Gastrocnemius medialis (tissue), 4 donors: ENCODE data around the gene ZNF681. TPM values are rescaled to one million over a fixed set of nuclear protein-coding genes. Genes with fewer than 3 reads are reported as not detected.

ENCODE experiments used
- ATAC-seq, 2 donors: fragments of 150-250 bp; one replicate each; pipeline ENCODE4 v1.9.1; 2016
- DNase-seq, 2 donors: peaks; one replicate each; pipeline ENCODE4 v3.0.0-alpha.2; 2019
- H3K27ac ChIP-seq, 4 donors: fragments of 200-600 bp; sonication (generic); 1 replicate in 1 of 4; 2 replicates in 3 of 4; pipeline ENCODE4 v1.5.1; 2016 to 2018; ENCODE audit warnings: mild to moderate bottlenecking in 2 of 4, moderate library complexity in 1 of 4
- H3K27me3 ChIP-seq, 3 donors: fragments of 200-600 bp; sonication (generic) in 2 of 3; 1 replicate in 1 of 3; 2 replicates in 2 of 3; pipeline versions ENCODE4 v1.5.1 to v1.6.0; 2016 to 2019; ENCODE audit warnings: mild to moderate bottlenecking in 1 of 3, moderate library complexity in 1 of 3
- H3K36me3 ChIP-seq, 2 donors: fragments of 200-600 bp; sonication (generic) in 1 of 2; one replicate each; pipeline ENCODE4 v1.5.1; 2017 to 2018
- H3K4me1 ChIP-seq, 2 donors: fragments of 200-600 bp; sonication (generic) in 1 of 2; one replicate each; pipeline ENCODE4 v1.5.1; 2016 to 2017; ENCODE audit warnings: mild to moderate bottlenecking in 2 of 2
- H3K4me3 ChIP-seq, 4 donors: fragments of 200-600 bp; sonication (generic) in 3 of 4; 1 replicate in 1 of 4; 2 replicates in 3 of 4; pipeline ENCODE4 v1.5.1; 2016 to 2019; ENCODE audit warnings: mild to moderate bottlenecking in 2 of 4
- H3K9me3 ChIP-seq, 3 donors: fragments of 200-600 bp; sonication (generic) in 2 of 3; 1 replicate in 1 of 3; 2 replicates in 2 of 3; pipeline ENCODE4 v1.5.1; 2016 to 2019
- POLR2A ChIP-seq, 2 donors: fragments of 450-650 bp; IDR thresholded peaks; one replicate each; pipeline ENCODE4 v1.6.1; 2017; ENCODE audit warnings: antibody characterized with exemption in 2 of 2, mild to moderate bottlenecking in 2 of 2, moderate library complexity in 2 of 2
- in situ Hi-C, 4 donors: fragments of 200-750 bp; cut with MboI; loops; one replicate each; pipeline versions ENCODE4 v1.15.0 to v1.8.0; 2017; ENCODE audit warnings: low sequenced_read_pairs in 4 of 4
- intact Hi-C: fragments of 100-400 bp; cut with DNase I; formaldehyde crosslinking; loops from one replicate; pipeline ENCODE4 v1.15.1; 2023; ENCODE audit warnings: low total_unique reads
- total RNA-seq, 4 donors: library from RNA; depleted of rRNA; stranded (reverse); fragments of >200 nt; gene quantifications; one replicate each; pipeline versions ENCODE4 v1.1.0 to v1.2.3, GENCODE V29; 2016
- TF ChIP-seq, protein P1 (sequence below), 5 experiments: fragments of 450-650 bp in 3 of 5; fragments of 200-600 bp in 2 of 5; sonication (generic) in 2 of 5; IDR thresholded peaks in 4 of 5; conservative IDR thresholded peaks in 1 of 5; 1 replicate in 4 of 5; 2 replicates in 1 of 5; pipeline ENCODE4 v1.5.1; 2016 to 2019; ENCODE audit warnings: antibody characterized with exemption in 5 of 5, mild to moderate bottlenecking in 3 of 5, moderate library complexity in 3 of 5

ZNF681 gene
- total RNA-seq, 4 donors from 2014 or later: 0.07 to 0.25 (median 0.19) TPM

DNA sequence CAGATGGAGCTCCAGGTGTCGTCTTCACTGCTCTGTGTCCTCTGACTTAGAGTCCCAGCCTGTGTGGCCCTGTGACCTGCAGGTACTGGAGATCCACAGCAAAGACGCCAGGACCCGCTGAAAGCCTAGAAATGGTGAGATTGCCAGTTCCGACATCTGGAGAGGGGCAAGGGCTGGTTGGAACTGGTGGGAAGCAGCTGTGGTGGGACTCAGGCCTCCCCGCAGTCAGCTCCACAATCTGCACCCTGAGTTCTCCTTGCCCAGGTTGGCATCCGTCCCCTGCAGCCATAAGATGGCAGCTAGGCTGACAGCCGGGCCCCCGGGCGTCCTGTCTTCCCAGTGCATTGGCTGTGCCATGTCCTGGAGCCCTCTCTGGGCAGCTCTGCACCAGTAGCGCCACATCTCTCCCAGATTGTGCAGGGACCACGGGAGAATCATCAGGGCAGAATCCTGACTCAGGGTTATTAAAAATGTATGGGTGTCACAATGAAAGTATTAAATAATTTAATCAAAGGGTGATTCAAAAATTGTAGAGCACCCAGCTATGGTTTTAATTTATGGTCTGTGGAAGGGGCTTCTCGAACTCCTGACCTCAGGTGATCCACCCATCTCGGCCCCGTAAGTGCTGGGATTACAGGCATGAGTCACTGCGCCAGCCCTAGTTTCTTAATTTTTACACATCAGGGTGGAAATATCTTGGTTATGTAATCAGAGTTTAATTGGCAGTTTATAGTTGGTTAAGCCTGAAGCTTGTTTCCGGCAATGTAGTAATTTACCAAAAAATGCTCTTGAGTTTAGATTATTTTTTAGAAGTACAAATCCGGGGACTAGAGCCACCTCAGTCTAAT lies 32.2 kb upstream of the ZNF681 start:
- no peak for DNase-seq
- intact Hi-C loops: no loop called here
- Histone ChIP-seq H3K9me3 (no peaks in the 10 kb centered on the region), H3K36me3 (no peaks in the 10 kb centered on the region), H3K27me3 (no peaks in the 10 kb centered on the region), H3K4me1 (no peaks in the 10 kb centered on the region), H3K4me3 (no peak overlapping the region), H3K27ac (no peak overlapping the region)
- ATAC-seq: no peak
- in situ Hi-C loops: no loop called here
- TF ChIP-seq POLR2A (IDR thresholded peaks at IDR 0.05): no peak
- TF ChIP-seq, protein P1, sequence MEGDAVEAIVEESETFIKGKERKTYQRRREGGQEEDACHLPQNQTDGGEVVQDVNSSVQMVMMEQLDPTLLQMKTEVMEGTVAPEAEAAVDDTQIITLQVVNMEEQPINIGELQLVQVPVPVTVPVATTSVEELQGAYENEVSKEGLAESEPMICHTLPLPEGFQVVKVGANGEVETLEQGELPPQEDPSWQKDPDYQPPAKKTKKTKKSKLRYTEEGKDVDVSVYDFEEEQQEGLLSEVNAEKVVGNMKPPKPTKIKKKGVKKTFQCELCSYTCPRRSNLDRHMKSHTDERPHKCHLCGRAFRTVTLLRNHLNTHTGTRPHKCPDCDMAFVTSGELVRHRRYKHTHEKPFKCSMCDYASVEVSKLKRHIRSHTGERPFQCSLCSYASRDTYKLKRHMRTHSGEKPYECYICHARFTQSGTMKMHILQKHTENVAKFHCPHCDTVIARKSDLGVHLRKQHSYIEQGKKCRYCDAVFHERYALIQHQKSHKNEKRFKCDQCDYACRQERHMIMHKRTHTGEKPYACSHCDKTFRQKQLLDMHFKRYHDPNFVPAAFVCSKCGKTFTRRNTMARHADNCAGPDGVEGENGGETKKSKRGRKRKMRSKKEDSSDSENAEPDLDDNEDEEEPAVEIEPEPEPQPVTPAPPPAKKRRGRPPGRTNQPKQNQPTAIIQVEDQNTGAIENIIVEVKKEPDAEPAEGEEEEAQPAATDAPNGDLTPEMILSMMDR (IDR thresholded peaks at IDR 0.05 in 4 of 5, conservative IDR thresholded peaks at IDR 0.05 in 1 of 5): no peak

DNA sequence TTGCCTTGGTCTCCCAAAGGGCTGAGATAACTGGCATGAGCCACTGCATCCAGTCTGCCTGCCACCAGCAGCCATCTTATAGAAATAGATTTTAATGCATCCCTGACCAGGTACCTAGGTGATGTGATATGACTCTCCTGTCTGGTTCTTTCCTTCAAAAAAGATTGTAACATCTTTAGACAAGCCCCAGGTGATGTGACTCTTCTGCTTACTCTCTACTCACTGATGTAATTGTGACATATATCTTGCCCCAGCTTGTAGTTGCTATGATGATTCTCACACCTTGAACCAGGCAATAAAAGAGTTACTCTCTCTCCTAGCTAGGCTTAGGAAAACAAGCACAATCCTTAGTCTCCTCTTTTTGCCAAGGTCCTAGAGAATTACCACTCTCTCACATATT lies 30.6 kb upstream of the ZNF681 start:
- Histone ChIP-seq H3K4me3 (no peak overlapping the region), H3K36me3 (no peaks in the 10 kb centered on the region), H3K4me1 (no peaks in the 10 kb centered on the region), H3K27me3 (no peaks in the 10 kb centered on the region), H3K9me3 (no peaks in the 10 kb centered on the region), H3K27ac (no peak overlapping the region)
- ATAC-seq (no peak), DNase-seq (no peak)
- TF ChIP-seq, protein P1 (IDR thresholded peaks at IDR 0.05 in 4 of 5, conservative IDR thresholded peaks at IDR 0.05 in 1 of 5): no peak
- TF ChIP-seq POLR2A (IDR thresholded peaks at IDR 0.05): no peak
- intact Hi-C loops: no loop called here
- in situ Hi-C loops: no loop called here

DNA sequence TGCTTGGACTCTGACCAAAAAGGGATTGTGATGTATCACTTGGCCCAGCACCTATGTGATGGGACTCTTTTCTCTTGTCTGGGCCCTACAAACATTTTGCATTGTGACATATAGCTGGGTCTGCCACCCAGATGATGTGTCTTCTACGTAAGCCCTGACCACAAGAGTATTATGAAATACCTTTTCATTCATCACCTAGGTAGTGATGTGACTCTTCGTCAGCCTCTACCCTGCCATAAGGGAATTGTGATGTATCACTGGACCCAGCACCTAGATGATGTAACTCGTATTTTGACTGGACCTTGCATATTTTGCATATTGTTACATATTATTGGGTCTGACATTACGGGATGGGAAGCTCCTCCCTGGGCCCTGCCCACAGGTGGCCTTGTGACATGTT lies 29.7 kb upstream of the ZNF681 start:
- no peak for ATAC-seq

DNA sequence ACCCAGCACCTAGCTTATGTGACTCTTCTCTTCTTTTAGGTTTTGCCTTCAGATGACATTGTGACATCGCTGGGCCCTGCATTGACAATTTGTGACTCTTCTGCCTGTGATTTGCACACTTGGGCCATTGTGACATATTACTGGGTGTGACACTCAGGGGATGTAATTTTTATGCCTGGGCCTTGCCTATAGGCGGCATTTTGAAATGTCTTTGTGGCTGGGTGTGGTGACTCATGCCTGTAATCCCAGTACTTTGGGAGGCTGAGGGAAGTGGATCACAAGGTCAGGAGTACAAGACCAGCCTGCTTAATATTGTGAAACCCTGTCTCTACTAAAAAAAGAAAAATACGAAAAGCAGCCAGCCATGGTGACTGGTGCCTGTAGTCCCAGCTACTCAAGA lies 28.4 kb upstream of the ZNF681 start:
- H3K27ac ChIP-seq: no peak overlapping the region
- TF ChIP-seq, protein P1 (IDR thresholded peaks at IDR 0.05 in 4 of 5, conservative IDR thresholded peaks at IDR 0.05 in 1 of 5): no peak
- no peak for TF ChIP-seq POLR2A (IDR thresholded peaks at IDR 0.05)
- H3K4me1 ChIP-seq: no peaks in the 10 kb centered on the region
- in situ Hi-C loops: no loop called here
- H3K9me3 ChIP-seq: no peaks in the 10 kb centered on the region
- DNase-seq (no peak), ATAC-seq (no peak)
- no peaks in the 10 kb centered on the region for H3K27me3 ChIP-seq
- H3K36me3 ChIP-seq: no peaks in the 10 kb centered on the region
- no peak overlapping the region for H3K4me3 ChIP-seq
- intact Hi-C loops: no loop called here

More for the DNA sequence above, 29.7 kb upstream of the ZNF681 start:
- H3K27me3 ChIP-seq: no peaks in the 10 kb centered on the region
- H3K27ac ChIP-seq: no peak overlapping the region
- no peak for DNase-seq
- in situ Hi-C loops: no loop called here
- TF ChIP-seq, protein P1 (IDR thresholded peaks at IDR 0.05 in 4 of 5, conservative IDR thresholded peaks at IDR 0.05 in 1 of 5): no peak
- TF ChIP-seq POLR2A (IDR thresholded peaks at IDR 0.05): no peak
- H3K4me3 ChIP-seq: no peak overlapping the region
- no peaks in the 10 kb centered on the region for H3K4me1 ChIP-seq
- H3K9me3 ChIP-seq: no peaks in the 10 kb centered on the region
- H3K36me3 ChIP-seq: no peaks in the 10 kb centered on the region
- intact Hi-C loops: no loop called here
